Islet precursor cell (in vitro differentiated cells): ENCODE measurements around the gene SCART1.
A peak's percentile ranks its signal among the peaks of the same experiment; 100 is the strongest.
"Not testable (repeated sequence)": the region's sequence is repeated elsewhere in the genome, so short reads cannot be mapped to it uniquely, and the experiment has no call there.

Experiments
- DNase-seq: peaks from one replicate; pipeline ENCODE4 v3.0.0-alpha.2; 2018

SCART1 gene

GRCh38 chr10:133453516-133454203 is at the start of gene SCART1:
SCART1 (plus strand) TSS chr10:133453945; CDS start chr10:133453998, 53 bp downstream.
- DNase-seq = no peak

GRCh38 chr10:133405272-133405671 is 48.5 kb upstream of the SCART1 start:
- no peak for DNase-seq

- no peak for DNase-seq
Measured at GRCh38 chr10:133405844-133406527, 47.8 kb upstream of the SCART1 start.

- DNase-seq = no peak
Measured at GRCh38 chr10:133411523-133412380, 42.0 kb upstream of the SCART1 start.

- no peak for DNase-seq
Measured at GRCh38 chr10:133412381-133412711, 41.4 kb upstream of the SCART1 start.

- DNase-seq = not testable (repeated sequence)
Measured at GRCh38 chr10:133414401-133414800, 39.3 kb upstream of the SCART1 start.

GRCh38 chr10:133415752-133416151 is 38.0 kb upstream of the SCART1 start:
- DNase-seq = no peak

GRCh38 chr10:133418289-133418993 is 35.3 kb upstream of the SCART1 start:
- no peak for DNase-seq

GRCh38 chr10:133419211-133419950 is 34.4 kb upstream of the SCART1 start:
- no peak for DNase-seq

GRCh38 chr10:133420028-133420427 is 33.7 kb upstream of the SCART1 start:
- no peak for DNase-seq

GRCh38 chr10:133420579-133420978 is 33.2 kb upstream of the SCART1 start:
- DNase-seq = no peak

GRCh38 chr10:133421336-133422222 is 32.2 kb upstream of the SCART1 start:
- peak; percentile 48 for DNase-seq

- peak; percentile 54 for DNase-seq
Measured at GRCh38 chr10:133422223-133422806, 31.4 kb upstream of the SCART1 start.

- peak; percentile 51 for DNase-seq
Measured at GRCh38 chr10:133422807-133423771, 30.7 kb upstream of the SCART1 start.

- not testable (repeated sequence) for DNase-seq
Measured at GRCh38 chr10:133424102-133424501, 29.6 kb upstream of the SCART1 start.

- DNase-seq = not testable (repeated sequence)
Measured at GRCh38 chr10:133424601-133425000, 29.1 kb upstream of the SCART1 start, which contains the start of gene SPRN. SPRN (minus strand) TSS chr10:133424625; CDS start chr10:133423681, 944 bp downstream.

- not testable (repeated sequence) for DNase-seq
Measured at GRCh38 chr10:133429571-133429970, 24.2 kb upstream of the SCART1 start.

- DNase-seq = not testable (repeated sequence)
Measured at GRCh38 chr10:133431888-133432613, 21.7 kb upstream of the SCART1 start.

- DNase-seq = not testable (repeated sequence)
Measured at GRCh38 chr10:133432789-133433188, 21.0 kb upstream of the SCART1 start.
